WTC11 (cell line): ENCODE data around the gene TUBA3C. TPM values are rescaled to one million over a fixed set of nuclear protein-coding genes. Genes with fewer than 3 reads are reported as not detected.

Source experiments
- ATAC-seq: fragments of 200-7000 bp; cut with Tn5 transposase; 2 replicates; pipeline ENCODE4 v1.10.0; 2021; ENCODE audit warnings: mild to moderate bottlenecking, moderate library complexity
- CTCF ChIA-PET: fragments of 300-600 bp; sonication (Branson Sonifier 250); formaldehyde crosslinking; loops from one replicate; lab custom pipeline; 2021; ENCODE audit warnings: antibody characterized with exemption; lab: Charles Lee
- POLR2A ChIA-PET: fragments of 350-600 bp; sonication (Branson Sonifier 250); formaldehyde crosslinking; loops from one replicate; lab custom pipeline; 2021; ENCODE audit warnings: antibody characterized with exemption; lab: Charles Lee
- DNase-seq: peaks from one replicate; pipeline ENCODE4 v3.0.0; 2021; ENCODE audit warnings: low spot score
- H3K27ac Mint-ChIP-seq: 2 replicates; pipeline ENCODE4 v1.8.0; 2021; ENCODE audit warnings: mixed read lengths
- H3K27me3 Mint-ChIP-seq: 2 replicates; pipeline ENCODE4 v1.8.0; 2021; ENCODE audit warnings: low read depth, mild to moderate bottlenecking, moderate library complexity, mixed read lengths
- H3K36me3 Mint-ChIP-seq: 2 replicates; pipeline ENCODE4 v1.8.0; 2021; ENCODE audit warnings: mixed read lengths
- H3K4me1 Mint-ChIP-seq: 2 replicates; pipeline ENCODE4 v1.8.0; 2022; ENCODE audit warnings: mixed read lengths
- H3K4me3 Mint-ChIP-seq: 2 replicates; pipeline ENCODE4 v1.8.0; 2021; ENCODE audit warnings: mild to moderate bottlenecking, moderate library complexity, mixed read lengths
- H3K9me3 Mint-ChIP-seq: 2 replicates; pipeline ENCODE4 v1.8.0; 2021; ENCODE audit warnings: mixed read lengths
- CREB1 ChIP-seq: sonication (generic); formaldehyde crosslinking; IDR thresholded peaks from 2 replicates; pipeline ENCODE4 v1.8.0; 2023; ENCODE audit warnings: mild to moderate bottlenecking, missing genetic modification reagents
- CREM ChIP-seq: sonication (generic); formaldehyde crosslinking; IDR thresholded peaks from 2 replicates; pipeline ENCODE4 v1.8.1; 2022; ENCODE audit warnings: mild to moderate bottlenecking, missing genetic modification reagents, moderate library complexity
- ELF4 ChIP-seq: sonication (generic); formaldehyde crosslinking; IDR thresholded peaks from 2 replicates; pipeline ENCODE4 v1.8.1; 2022; ENCODE audit warnings: low read depth, mild to moderate bottlenecking, moderate library complexity, missing genetic modification reagents
- ETV6 ChIP-seq: sonication (generic); formaldehyde crosslinking; IDR thresholded peaks from 2 replicates; pipeline ENCODE4 v1.8.1; 2022; ENCODE audit warnings: mild to moderate bottlenecking, missing genetic modification reagents
- FOXJ3 ChIP-seq: sonication (generic); formaldehyde crosslinking; IDR thresholded peaks from 2 replicates; pipeline ENCODE4 v1.9.0; 2021; ENCODE audit warnings: missing genetic modification reagents, mild to moderate bottlenecking, borderline replicate concordance
- FOXK1 ChIP-seq: sonication (generic); formaldehyde crosslinking; IDR thresholded peaks from 2 replicates; pipeline ENCODE4 v1.8.0; 2022; ENCODE audit warnings: mild to moderate bottlenecking, moderate library complexity, missing genetic modification reagents
- JAZF1 ChIP-seq: fragments of 250-450 bp; sonication (Bioruptor Pico); IDR thresholded peaks from 2 replicates; pipeline ENCODE4 v1.9.0; 2021; ENCODE audit warnings: moderate library complexity, mild to moderate bottlenecking, inconsistent platforms
- MXD4 ChIP-seq: fragments of 250-450 bp; sonication (Bioruptor Pico); IDR thresholded peaks from 2 replicates; pipeline ENCODE4 v1.8.0; 2021; ENCODE audit warnings: mild to moderate bottlenecking, moderate library complexity, borderline replicate concordance
- NFE2L1 ChIP-seq: sonication (generic); formaldehyde crosslinking; IDR thresholded peaks from 2 replicates; pipeline ENCODE4 v1.8.1; 2023; ENCODE audit warnings: missing genetic modification reagents
- NR1H2 ChIP-seq: sonication (generic); formaldehyde crosslinking; IDR thresholded peaks from 2 replicates; pipeline ENCODE4 v1.9.0; 2021; ENCODE audit warnings: mild to moderate bottlenecking, moderate library complexity, missing genetic modification reagents
- NR2C2 ChIP-seq: sonication (generic); formaldehyde crosslinking; IDR thresholded peaks from 2 replicates; pipeline ENCODE4 v1.8.0; 2022; ENCODE audit warnings: mild to moderate bottlenecking, missing genetic modification reagents
- OVOL2 ChIP-seq: fragments of 250-450 bp; sonication (Bioruptor Pico); IDR thresholded peaks from 2 replicates; pipeline ENCODE4 v1.9.0; 2021; ENCODE audit warnings: mild to moderate bottlenecking, borderline replicate concordance
- SMAD3 ChIP-seq: sonication (generic); formaldehyde crosslinking; IDR thresholded peaks from 2 replicates; pipeline ENCODE4 v1.8.0; 2022; ENCODE audit warnings: missing genetic modification reagents, mild to moderate bottlenecking, borderline replicate concordance
- TCF7 ChIP-seq: sonication (generic); formaldehyde crosslinking; IDR thresholded peaks from 2 replicates; pipeline ENCODE4 v1.8.0; 2022; ENCODE audit warnings: mild to moderate bottlenecking, low read depth, missing genetic modification reagents, moderate library complexity
- TP53 ChIP-seq: sonication (generic); formaldehyde crosslinking; IDR thresholded peaks from 2 replicates; pipeline ENCODE4 v1.8.1; 2023; ENCODE audit warnings: mild to moderate bottlenecking, missing genetic modification reagents
- ZBTB21 ChIP-seq: sonication (generic); formaldehyde crosslinking; IDR thresholded peaks from 2 replicates; pipeline ENCODE4 v1.8.1; 2023; ENCODE audit warnings: mild to moderate bottlenecking, missing genetic modification reagents, borderline replicate concordance
- ZNF121 ChIP-seq: sonication (generic); formaldehyde crosslinking; IDR thresholded peaks from 2 replicates; pipeline ENCODE4 v1.8.0; 2023; ENCODE audit warnings: missing genetic modification reagents
- ZNF219 ChIP-seq: sonication (generic); formaldehyde crosslinking; IDR thresholded peaks from 2 replicates; pipeline ENCODE4 v1.8.0; 2023; ENCODE audit warnings: missing genetic modification reagents, mild to moderate bottlenecking, borderline replicate concordance
- ZNF396 ChIP-seq: fragments of 250-450 bp; sonication (Bioruptor Pico); IDR thresholded peaks from 2 replicates; pipeline ENCODE4 v1.8.0; 2021; ENCODE audit warnings: mild to moderate bottlenecking, moderate library complexity, borderline replicate concordance
- ZNF671 ChIP-seq: fragments of 250-450 bp; sonication (Bioruptor Pico); IDR thresholded peaks from 2 replicates; pipeline ENCODE4 v1.8.0; 2021; ENCODE audit warnings: mild to moderate bottlenecking
- total RNA-seq: library from RNA; stranded (reverse); gene quantifications from 3 replicates; pipeline ENCODE4 v1.2.3, GENCODE V29; 2021
- TF ChIP-seq, protein P1 (sequence below): sonication (generic); formaldehyde crosslinking; IDR thresholded peaks from 2 replicates; pipeline ENCODE4 v1.8.1; 2023; ENCODE audit warnings: mild to moderate bottlenecking, moderate library complexity, missing genetic modification reagents
- TF ChIP-seq, protein P2 (sequence below): fragments of 200-600 bp; IDR thresholded peaks from 2 replicates; pipeline ENCODE4 v1.8.0; 2022; ENCODE audit warnings: antibody characterized with exemption
- TF ChIP-seq, protein P3 (sequence below): fragments of 250-450 bp; sonication (Bioruptor Pico); IDR thresholded peaks from 2 replicates; pipeline ENCODE4 v1.9.0; 2021; ENCODE audit warnings: mild to moderate bottlenecking
- TF ChIP-seq, protein P4 (sequence below): sonication (generic); formaldehyde crosslinking; IDR thresholded peaks from 2 replicates; pipeline ENCODE4 v1.8.1; 2022; ENCODE audit warnings: mild to moderate bottlenecking, moderate library complexity, missing genetic modification reagents
- TF ChIP-seq, protein P5 (sequence below): sonication (generic); formaldehyde crosslinking; IDR thresholded peaks from 2 replicates; pipeline ENCODE4 v1.8.1; 2022; ENCODE audit warnings: mild to moderate bottlenecking, missing genetic modification reagents, moderate library complexity, borderline replicate concordance
- TF ChIP-seq, protein P6 (sequence below): fragments of 250-450 bp; sonication (Bioruptor Pico); IDR thresholded peaks from 2 replicates; pipeline ENCODE4 v1.8.0; 2021; ENCODE audit warnings: mild to moderate bottlenecking

The TUBA3C gene
- total RNA-seq, 1 experiment from 2014 or later = not detected

DNA sequence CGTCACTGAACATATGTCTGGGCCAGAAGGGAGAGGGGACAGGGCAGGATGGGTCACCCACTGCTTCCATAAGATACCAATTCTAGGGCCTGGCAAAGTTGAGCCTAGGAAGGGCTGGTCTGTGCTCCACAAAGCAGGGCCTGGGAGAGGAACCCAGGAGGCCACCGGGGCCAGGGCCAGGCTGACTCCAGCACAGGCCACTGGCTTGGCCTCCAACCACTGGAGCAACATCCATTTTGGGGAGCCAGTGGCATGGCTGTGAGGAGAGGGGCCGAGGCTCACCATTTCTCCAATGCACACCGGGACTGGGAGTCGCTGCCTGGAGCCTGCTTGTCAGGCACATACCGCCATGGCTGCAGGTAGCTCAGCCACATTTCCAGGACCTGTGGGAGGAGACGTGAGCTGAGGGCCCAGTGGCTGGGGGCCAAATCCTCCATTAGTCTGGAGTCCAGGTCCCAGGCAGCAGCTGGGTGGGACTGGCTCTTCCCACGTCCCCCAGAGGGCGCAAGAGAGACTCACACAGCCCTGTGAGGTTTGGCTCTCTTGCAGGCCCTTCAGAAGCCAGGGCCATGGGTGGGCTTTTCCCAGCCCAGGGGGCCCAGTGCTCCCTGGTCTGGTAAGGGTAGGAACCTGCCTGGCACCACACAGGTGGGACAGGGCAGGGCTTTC lies 27.7 kb downstream of the TUBA3C start:
- peaks cover 55% of the 10 kb centered on the region for H3K36me3 Mint-ChIP-seq
- peaks cover 50% of the 10 kb centered on the region for H3K9me3 Mint-ChIP-seq
- DNase-seq (no peak), ATAC-seq (no peak)
- peaks cover 18% of the 10 kb centered on the region for H3K27me3 Mint-ChIP-seq
- ChIA-PET CTCF (no interaction called here), POLR2A (no interaction called here)
- no peak overlapping the region for H3K4me3 Mint-ChIP-seq
- no peak overlapping the region for H3K27ac Mint-ChIP-seq
- no peak for TF ChIP-seq CREB1
- no peak for TF ChIP-seq NR1H2
- TF ChIP-seq, protein P1, sequence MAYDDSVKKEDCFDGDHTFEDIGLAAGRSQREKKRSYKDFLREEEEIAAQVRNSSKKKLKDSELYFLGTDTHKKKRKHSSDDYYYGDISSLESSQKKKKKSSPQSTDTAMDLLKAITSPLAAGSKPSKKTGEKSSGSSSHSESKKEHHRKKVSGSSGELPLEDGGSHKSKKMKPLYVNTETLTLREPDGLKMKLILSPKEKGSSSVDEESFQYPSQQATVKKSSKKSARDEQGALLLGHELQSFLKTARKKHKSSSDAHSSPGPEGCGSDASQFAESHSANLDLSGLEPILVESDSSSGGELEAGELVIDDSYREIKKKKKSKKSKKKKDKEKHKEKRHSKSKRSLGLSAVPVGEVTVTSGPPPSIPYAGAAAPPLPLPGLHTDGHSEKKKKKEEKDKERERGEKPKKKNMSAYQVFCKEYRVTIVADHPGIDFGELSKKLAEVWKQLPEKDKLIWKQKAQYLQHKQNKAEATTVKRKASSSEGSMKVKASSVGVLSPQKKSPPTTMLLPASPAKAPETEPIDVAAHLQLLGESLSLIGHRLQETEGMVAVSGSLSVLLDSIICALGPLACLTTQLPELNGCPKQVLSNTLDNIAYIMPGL (CRISPR knock-in tag) = no peak
- TF ChIP-seq MXD4 (CRISPR knock-in tag) = no peak
- TF ChIP-seq, protein P2, sequence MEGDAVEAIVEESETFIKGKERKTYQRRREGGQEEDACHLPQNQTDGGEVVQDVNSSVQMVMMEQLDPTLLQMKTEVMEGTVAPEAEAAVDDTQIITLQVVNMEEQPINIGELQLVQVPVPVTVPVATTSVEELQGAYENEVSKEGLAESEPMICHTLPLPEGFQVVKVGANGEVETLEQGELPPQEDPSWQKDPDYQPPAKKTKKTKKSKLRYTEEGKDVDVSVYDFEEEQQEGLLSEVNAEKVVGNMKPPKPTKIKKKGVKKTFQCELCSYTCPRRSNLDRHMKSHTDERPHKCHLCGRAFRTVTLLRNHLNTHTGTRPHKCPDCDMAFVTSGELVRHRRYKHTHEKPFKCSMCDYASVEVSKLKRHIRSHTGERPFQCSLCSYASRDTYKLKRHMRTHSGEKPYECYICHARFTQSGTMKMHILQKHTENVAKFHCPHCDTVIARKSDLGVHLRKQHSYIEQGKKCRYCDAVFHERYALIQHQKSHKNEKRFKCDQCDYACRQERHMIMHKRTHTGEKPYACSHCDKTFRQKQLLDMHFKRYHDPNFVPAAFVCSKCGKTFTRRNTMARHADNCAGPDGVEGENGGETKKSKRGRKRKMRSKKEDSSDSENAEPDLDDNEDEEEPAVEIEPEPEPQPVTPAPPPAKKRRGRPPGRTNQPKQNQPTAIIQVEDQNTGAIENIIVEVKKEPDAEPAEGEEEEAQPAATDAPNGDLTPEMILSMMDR = no peak
- TF ChIP-seq, protein P3, sequence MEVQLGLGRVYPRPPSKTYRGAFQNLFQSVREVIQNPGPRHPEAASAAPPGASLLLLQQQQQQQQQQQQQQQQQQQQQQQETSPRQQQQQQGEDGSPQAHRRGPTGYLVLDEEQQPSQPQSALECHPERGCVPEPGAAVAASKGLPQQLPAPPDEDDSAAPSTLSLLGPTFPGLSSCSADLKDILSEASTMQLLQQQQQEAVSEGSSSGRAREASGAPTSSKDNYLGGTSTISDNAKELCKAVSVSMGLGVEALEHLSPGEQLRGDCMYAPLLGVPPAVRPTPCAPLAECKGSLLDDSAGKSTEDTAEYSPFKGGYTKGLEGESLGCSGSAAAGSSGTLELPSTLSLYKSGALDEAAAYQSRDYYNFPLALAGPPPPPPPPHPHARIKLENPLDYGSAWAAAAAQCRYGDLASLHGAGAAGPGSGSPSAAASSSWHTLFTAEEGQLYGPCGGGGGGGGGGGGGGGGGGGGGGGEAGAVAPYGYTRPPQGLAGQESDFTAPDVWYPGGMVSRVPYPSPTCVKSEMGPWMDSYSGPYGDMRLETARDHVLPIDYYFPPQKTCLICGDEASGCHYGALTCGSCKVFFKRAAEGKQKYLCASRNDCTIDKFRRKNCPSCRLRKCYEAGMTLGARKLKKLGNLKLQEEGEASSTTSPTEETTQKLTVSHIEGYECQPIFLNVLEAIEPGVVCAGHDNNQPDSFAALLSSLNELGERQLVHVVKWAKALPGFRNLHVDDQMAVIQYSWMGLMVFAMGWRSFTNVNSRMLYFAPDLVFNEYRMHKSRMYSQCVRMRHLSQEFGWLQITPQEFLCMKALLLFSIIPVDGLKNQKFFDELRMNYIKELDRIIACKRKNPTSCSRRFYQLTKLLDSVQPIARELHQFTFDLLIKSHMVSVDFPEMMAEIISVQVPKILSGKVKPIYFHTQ (CRISPR knock-in tag) = no peak
- no peak for TF ChIP-seq ZNF121 (CRISPR knock-in tag)
- TF ChIP-seq TCF7 (CRISPR knock-in tag) = no peak
- TF ChIP-seq, protein P4, sequence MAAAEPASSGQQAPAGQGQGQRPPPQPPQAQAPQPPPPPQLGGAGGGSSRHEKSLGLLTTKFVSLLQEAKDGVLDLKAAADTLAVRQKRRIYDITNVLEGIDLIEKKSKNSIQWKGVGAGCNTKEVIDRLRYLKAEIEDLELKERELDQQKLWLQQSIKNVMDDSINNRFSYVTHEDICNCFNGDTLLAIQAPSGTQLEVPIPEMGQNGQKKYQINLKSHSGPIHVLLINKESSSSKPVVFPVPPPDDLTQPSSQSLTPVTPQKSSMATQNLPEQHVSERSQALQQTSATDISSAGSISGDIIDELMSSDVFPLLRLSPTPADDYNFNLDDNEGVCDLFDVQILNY = no peak
- TF ChIP-seq NR2C2 (CRISPR knock-in tag) = no peak
- no peak for TF ChIP-seq SMAD3 (CRISPR knock-in tag)
- TF ChIP-seq TP53 (CRISPR knock-in tag) = no peak
- TF ChIP-seq FOXK1 = no peak
- no peaks in the 10 kb centered on the region for H3K4me1 Mint-ChIP-seq

DNA sequence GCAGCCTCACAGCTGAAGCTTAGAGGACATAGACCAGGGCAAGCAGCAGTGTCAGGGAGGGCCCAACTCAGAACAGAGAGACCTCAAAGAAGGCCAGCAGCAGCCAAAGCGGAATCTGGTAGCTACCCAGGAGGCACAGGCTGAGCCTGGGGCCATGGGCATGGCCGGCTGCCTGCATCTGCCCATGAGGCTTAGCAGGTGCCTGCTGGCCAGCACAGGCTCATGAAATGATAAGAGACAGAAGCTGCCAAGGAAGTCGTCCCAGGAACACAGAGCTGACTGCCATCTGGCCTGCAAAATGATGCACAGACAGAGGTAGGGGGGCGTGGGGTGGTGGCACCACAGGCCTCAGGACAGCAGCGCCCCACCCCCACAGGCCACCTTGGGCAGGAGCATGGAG lies 29.2 kb downstream of the TUBA3C start:
- peaks cover 17% of the 10 kb centered on the region for H3K27me3 Mint-ChIP-seq
- DNase-seq (no peak), ATAC-seq (no peak)
- H3K27ac Mint-ChIP-seq = no peak overlapping the region
- TF ChIP-seq ZNF396 (CRISPR knock-in tag) (no peak), JAZF1 (CRISPR knock-in tag) (no peak), ETV6 (CRISPR knock-in tag) (no peak), ZNF219 (CRISPR knock-in tag) (no peak), CREM (CRISPR knock-in tag) (no peak), CREB1 (no peak), FOXJ3 (CRISPR knock-in tag) (no peak), NFE2L1 (CRISPR knock-in tag) (no peak), ELF4 (no peak), OVOL2 (CRISPR knock-in tag) (no peak), ZBTB21 (CRISPR knock-in tag) (no peak), ZNF671 (CRISPR knock-in tag) (no peak)
- TF ChIP-seq, protein P5, sequence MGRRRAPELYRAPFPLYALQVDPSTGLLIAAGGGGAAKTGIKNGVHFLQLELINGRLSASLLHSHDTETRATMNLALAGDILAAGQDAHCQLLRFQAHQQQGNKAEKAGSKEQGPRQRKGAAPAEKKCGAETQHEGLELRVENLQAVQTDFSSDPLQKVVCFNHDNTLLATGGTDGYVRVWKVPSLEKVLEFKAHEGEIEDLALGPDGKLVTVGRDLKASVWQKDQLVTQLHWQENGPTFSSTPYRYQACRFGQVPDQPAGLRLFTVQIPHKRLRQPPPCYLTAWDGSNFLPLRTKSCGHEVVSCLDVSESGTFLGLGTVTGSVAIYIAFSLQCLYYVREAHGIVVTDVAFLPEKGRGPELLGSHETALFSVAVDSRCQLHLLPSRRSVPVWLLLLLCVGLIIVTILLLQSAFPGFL = no peak
- TF ChIP-seq, protein P6, sequence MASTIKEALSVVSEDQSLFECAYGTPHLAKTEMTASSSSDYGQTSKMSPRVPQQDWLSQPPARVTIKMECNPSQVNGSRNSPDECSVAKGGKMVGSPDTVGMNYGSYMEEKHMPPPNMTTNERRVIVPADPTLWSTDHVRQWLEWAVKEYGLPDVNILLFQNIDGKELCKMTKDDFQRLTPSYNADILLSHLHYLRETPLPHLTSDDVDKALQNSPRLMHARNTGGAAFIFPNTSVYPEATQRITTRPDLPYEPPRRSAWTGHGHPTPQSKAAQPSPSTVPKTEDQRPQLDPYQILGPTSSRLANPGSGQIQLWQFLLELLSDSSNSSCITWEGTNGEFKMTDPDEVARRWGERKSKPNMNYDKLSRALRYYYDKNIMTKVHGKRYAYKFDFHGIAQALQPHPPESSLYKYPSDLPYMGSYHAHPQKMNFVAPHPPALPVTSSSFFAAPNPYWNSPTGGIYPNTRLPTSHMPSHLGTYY = no peak
- TF ChIP-seq, all 79 proteins: peak for 0
- POLR2A ChIA-PET = no interaction called here
- Mint-ChIP-seq H3K36me3 (peaks cover 54% of the 10 kb centered on the region), H3K9me3 (peaks cover 50% of the 10 kb centered on the region), H3K4me1 (no peaks in the 10 kb centered on the region), H3K4me3 (no peak overlapping the region)
- CTCF ChIA-PET = no interaction called here
